HG02798 (cell line): ENCODE measurements around the gene DHX30.
"Not testable (repeated sequence)": the region's sequence is repeated elsewhere in the genome, so short reads cannot be mapped to it uniquely, and the experiment has no call there.

Experiments used
- ATAC-seq: cut with Tn5 transposase; IDR thresholded peaks from one replicate; pipeline ENCODE4 v1.9.1; 2021; ENCODE audit warnings: mild to moderate bottlenecking; ENCODE audit not compliant: unreplicated experiment, poor library complexity

The DHX30 gene

GRCh38 chr3:47874438-47874837 lies 71.5 kb downstream of the DHX30 start:
- ATAC-seq, result no peak

GRCh38 chr3:47874913-47875312 lies 72.0 kb downstream of the DHX30 start:
- no peak for ATAC-seq

GRCh38 chr3:47877290-47877689 lies 74.4 kb downstream of the DHX30 start:
- ATAC-seq, result no peak

- no peak for ATAC-seq
These were observed 74.8 kb downstream of the DHX30 start for GRCh38 chr3:47877719-47878118.

- ATAC-seq, result no peak
These were observed 79.4 kb downstream of the DHX30 start for GRCh38 chr3:47882338-47882737.

- no peak for ATAC-seq
These were observed 81.7 kb downstream of the DHX30 start for GRCh38 chr3:47884603-47885002.

GRCh38 chr3:47885168-47885567 lies 82.2 kb downstream of the DHX30 start:
- no peak for ATAC-seq

GRCh38 chr3:47887991-47888390 lies 85.1 kb downstream of the DHX30 start:
- ATAC-seq, result not testable (repeated sequence)

- no peak for ATAC-seq
These were observed 86.2 kb downstream of the DHX30 start for GRCh38 chr3:47888986-47889757.

GRCh38 chr3:47890126-47890827 lies 87.3 kb downstream of the DHX30 start:
- no peak for ATAC-seq

- no peak for ATAC-seq
These were observed 88.1 kb downstream of the DHX30 start for GRCh38 chr3:47890828-47891612.

- ATAC-seq, result no peak
These were observed 88.7 kb downstream of the DHX30 start for GRCh38 chr3:47891613-47892005.

- ATAC-seq, result no peak
These were observed 89.5 kb downstream of the DHX30 start for GRCh38 chr3:47892286-47893040.

GRCh38 chr3:47895241-47895640 lies 92.3 kb downstream of the DHX30 start:
- no peak for ATAC-seq

- ATAC-seq, result no peak
These were observed 93.8 kb downstream of the DHX30 start for GRCh38 chr3:47896736-47897135.

GRCh38 chr3:47897954-47898353 lies 95.0 kb downstream of the DHX30 start:
- no peak for ATAC-seq

GRCh38 chr3:47899495-47900108 lies 96.7 kb downstream of the DHX30 start:
- no peak for ATAC-seq
